NCI-H128 (cell line): ENCODE measurements around the gene FNDC3B.
"Not testable (repeated sequence)": the region's sequence is repeated elsewhere in the genome, so short reads cannot be mapped to it uniquely, and the experiment has no call there.

Experiments used
- DNase-seq: peaks from one replicate; lab custom pipeline; 2025; ENCODE audit not compliant: unreplicated experiment; lab: John Stamatoyannopoulos, UW

FNDC3B gene

GRCh38 chr3:172090035-172090434 is 50.7 kb downstream of the FNDC3B start:
- DNase-seq, result no peak

GRCh38 chr3:172092658-172093057 is 53.3 kb downstream of the FNDC3B start:
- no peak for DNase-seq

- not testable (repeated sequence) for DNase-seq
Observed at GRCh38 chr3:172093581-172094443, 54.4 kb downstream of the FNDC3B start.

- no peak for DNase-seq
Observed at GRCh38 chr3:172094621-172095557, 55.5 kb downstream of the FNDC3B start.

GRCh38 chr3:172096881-172097420 is 57.6 kb downstream of the FNDC3B start:
- no peak for DNase-seq

- no peak for DNase-seq
Observed at GRCh38 chr3:172097585-172097984, 58.2 kb downstream of the FNDC3B start.

GRCh38 chr3:172098698-172099494 is 59.5 kb downstream of the FNDC3B start:
- peak; percentile 12 for DNase-seq

- DNase-seq, result no peak
Observed at GRCh38 chr3:172099495-172099808, 60.1 kb downstream of the FNDC3B start.

GRCh38 chr3:172100482-172100881 is 61.1 kb downstream of the FNDC3B start:
- no peak for DNase-seq

GRCh38 chr3:172101107-172101506 is 61.7 kb downstream of the FNDC3B start:
- no peak for DNase-seq

GRCh38 chr3:172102123-172102882 is 62.9 kb downstream of the FNDC3B start:
- DNase-seq, result no peak

GRCh38 chr3:172102883-172103310 is 63.5 kb downstream of the FNDC3B start:
- DNase-seq, result no peak

- no peak for DNase-seq
Observed at GRCh38 chr3:172103724-172104123, 64.3 kb downstream of the FNDC3B start.

- DNase-seq, result no peak
Observed at GRCh38 chr3:172104471-172105072, 65.2 kb downstream of the FNDC3B start.

- DNase-seq, result no peak
Observed at GRCh38 chr3:172106037-172106954, 66.9 kb downstream of the FNDC3B start.

GRCh38 chr3:172106989-172107388 is 67.6 kb downstream of the FNDC3B start:
- no peak for DNase-seq

GRCh38 chr3:172107403-172107802 is 68.0 kb downstream of the FNDC3B start:
- DNase-seq, result no peak

- no peak for DNase-seq
Observed at GRCh38 chr3:172110127-172110779, 70.9 kb downstream of the FNDC3B start.
